Measurements from ENCODE around the gene RETREG3. TPM values are rescaled to one million over a fixed set of nuclear protein-coding genes. Genes with fewer than 3 reads are reported as not detected.

RETREG3 gene
- polyA plus RNA-seq, 2 of the 4 experiments (the other 2 are of a cell fraction), result 24.2 to 28.3 TPM

- Histone ChIP-seq H3K4me2 (peak overlapping the region; percentile 89), H3K4me1 (peaks cover 9% of the 10 kb centered on the region; the same call in 2 of the 3 replicates), H3K4me3 (peak overlapping the region; percentile 51; the same call in 2 of the 3 replicates), H3K27ac (peak overlapping the region; percentile 67 to 83; a peak in 4 of 6 replicates), H3K9me3 (no peaks in the 10 kb centered on the region)
- no peak for DNase-seq (ENCODE audit: low read depth in 1 of 2, low spot score in 1 of 2)
- CTCF ChIA-PET, result interaction anchor here (1.1 to 4.2 kb wide), 13 partner anchors 10 to 688 kb away, joined by 3 to 37 read pairs (median 6); partner anchors contain the start of genes NAGLU and PSMC3IP
- ATAC-seq, result peak; percentile 1; a peak in 3 of 6 replicates
- no peak for FAIRE-seq
- POLR2A ChIA-PET, result interaction anchor here (0.6 to 1.6 kb wide), 4 partner anchors 11 to 30 kb away, joined by 3 to 22 read pairs (median 8); partner anchors contain the start of genes NAGLU and PSMC3IP
- 85% methylated on average over 14 of the region's 14 CpGs for WGBS (ENCODE audit: missing lambda C conversion rate)
- TF ChIP-seq MAFK (IDR thresholded peaks at IDR 0.05; ENCODE audit: partially characterized antibody) (no peak), HOXA7 (CRISPR knock-in tag; IDR thresholded peaks at IDR 0.05) (no peak), REST (IDR thresholded peaks at IDR 0.05) (peak; percentile 16; the same call in 1 of the 2 replicates), FOXS1 (CRISPR knock-in tag; IDR thresholded peaks at IDR 0.05) (no peak)
Observed at GRCh38 chr17:42547698-42548069, 61.5 kb downstream of the RETREG3 start.

- Histone ChIP-seq H3K4me1 (peaks cover 9% of the 10 kb centered on the region; the same call in 2 of the 3 replicates), H3K4me3 (no peak overlapping the region), H3K4me2 (no peak overlapping the region), H3K9me3 (no peaks in the 10 kb centered on the region), H3K27ac (no peak overlapping the region)
- WGBS (ENCODE audit: missing lambda C conversion rate), result 94% methylated on average over 23 of the region's 23 CpGs
- TF ChIP-seq RAD21 (conservative IDR thresholded peaks at IDR 0.05 in 1 of 2, IDR thresholded peaks at IDR 0.05 in 1 of 2) (no peak), PBX3 (IDR thresholded peaks at IDR 0.05) (no peak), BHLHE40 (IDR thresholded peaks at IDR 0.05; ENCODE audit: low read depth, low read length) (no peak), HMGXB4 (CRISPR knock-in tag; IDR thresholded peaks at IDR 0.05; ENCODE audit: borderline replicate concordance) (no peak), MYC (IDR thresholded peaks at IDR 0.05; ENCODE audit: borderline replicate concordance, low read length) (no peak), FOSB (CRISPR knock-in tag; IDR thresholded peaks at IDR 0.05) (no peak), E2F6 (IDR thresholded peaks at IDR 0.05; ENCODE audit: borderline replicate concordance, low read depth) (no peak), BCL3 (IDR thresholded peaks at IDR 0.05) (no peak), FOXS1 (CRISPR knock-in tag; IDR thresholded peaks at IDR 0.05) (no peak), ATOH8 (CRISPR knock-in tag; IDR thresholded peaks at IDR 0.05; ENCODE audit: low read depth) (no peak), FOSL2 (IDR thresholded peaks at IDR 0.05) (no peak), FOSL2 (CRISPR knock-in tag; IDR thresholded peaks at IDR 0.05) (no peak), ELK1 (IDR thresholded peaks at IDR 0.05; ENCODE audit: low read depth, low read length) (no peak), HDAC2 (IDR thresholded peaks at IDR 0.05) (no peak), JUNB (IDR thresholded peaks at IDR 0.05) (no peak), HOXB13 (CRISPR knock-in tag; IDR thresholded peaks at IDR 0.05; ENCODE audit: low read depth) (no peak), NR3C1 (IDR thresholded peaks at IDR 0.05) (no peak), ZNF302 (CRISPR knock-in tag; IDR thresholded peaks at IDR 0.05) (no peak), ZSCAN20 (CRISPR knock-in tag; IDR thresholded peaks at IDR 0.05) (no peak), MAZ (IDR thresholded peaks at IDR 0.05; ENCODE audit: borderline replicate concordance, low read depth, low read length) (no peak)
- POLR2A ChIA-PET, result no interaction called here
- ATAC-seq, result peak; percentile 7 to 14; a peak in 5 of 6 replicates
- FAIRE-seq, result no peak
- CTCF ChIA-PET, result interaction anchor here (0.6 to 4.2 kb wide), 12 partner anchors 10 to 523 kb away, joined by 3 to 37 read pairs (median 5); partner anchors contain the start of genes NAGLU and PSMC3IP
- no peak for DNase-seq (ENCODE audit: low read depth in 1 of 2, low spot score in 1 of 2)
Observed at GRCh38 chr17:42547001-42547461, 62.1 kb downstream of the RETREG3 start.
